A549 (cell line): ENCODE data around the gene ZRANB1. TPM values are rescaled to one million over a fixed set of nuclear protein-coding genes. Genes with fewer than 3 reads are reported as not detected.

Source experiments
- ATAC-seq, 2 experiments: fragments of 200-7000 bp in 1 of 2; fragments of >200 bp in 1 of 2; cut with Nextera tagmentation in 1 of 2; cut with Tn5 transposase in 1 of 2; 3 replicates each; pipeline versions ENCODE4 v1.8.0 to v1.9.1; 2018 to 2020; ENCODE audit warnings: mild to moderate bottlenecking in 1 of 2, moderate library complexity in 1 of 2
- CTCF ChIA-PET: fragments of 300-600 bp; sonication (Branson Sonifier 250); formaldehyde crosslinking; extraction: SDS; loops from one replicate; lab custom pipeline; 2021; ENCODE audit warnings: antibody characterized with exemption, inconsistent platforms; lab: Yijun Ruan, JAX
- POLR2A ChIA-PET: fragments of 350-600 bp; formaldehyde crosslinking; extraction: SDS; loops from one replicate; lab custom pipeline; 2021; ENCODE audit warnings: antibody characterized with exemption, inconsistent platforms; lab: Yijun Ruan, JAX
- DNase-seq, 2 experiments: peaks; one replicate each; pipeline versions ENCODE4 v3.0.0 to v3.0.0-alpha.2; 2011 to 2016; ENCODE audit warnings: low read depth in 1 of 2, low spot score in 1 of 2
- FAIRE-seq: peaks from 2 replicates; lab custom pipeline; 2011; peaks lifted over from hg19 to GRCh38; lab: Jason Lieb, UNC
- H3K27ac ChIP-seq, 2 experiments: fragments of >200 bp; sonication (Bioruptor Twin); formaldehyde crosslinking; 3 replicates each; pipeline ENCODE4 v1.5.1; 2016 to 2017
- H3K4me1 ChIP-seq: fragments of >200 bp; sonication (Bioruptor Twin); formaldehyde crosslinking; 3 replicates; pipeline ENCODE4 v1.6.1; 2016
- H3K4me2 ChIP-seq: fragments of >200 bp; sonication (Bioruptor Twin); formaldehyde crosslinking; 3 replicates; pipeline ENCODE4 v1.6.1; 2016
- H3K4me3 ChIP-seq: fragments of >200 bp; sonication (Bioruptor Twin); formaldehyde crosslinking; 3 replicates; pipeline ENCODE4 v1.5.1; 2016
- H3K9me3 ChIP-seq: fragments of >200 bp; sonication (Bioruptor Twin); formaldehyde crosslinking; 3 replicates; pipeline ENCODE4 v1.6.1; 2016
- BCL3 ChIP-seq: fragments of >200 bp; sonication (Bioruptor Twin); formaldehyde crosslinking; IDR thresholded peaks from 3 replicates; pipeline ENCODE4 v1.6.1; 2016
- CBX2 ChIP-seq: fragments of 200-600 bp; sonication (generic); IDR thresholded peaks from 2 replicates; pipeline ENCODE4 v1.6.1; 2016; ENCODE audit warnings: low read depth, mild to moderate bottlenecking, borderline replicate concordance
- CBX8 ChIP-seq: fragments of 200-600 bp; sonication (generic); IDR thresholded peaks from 2 replicates; pipeline ENCODE4 v1.6.1; 2016
- CHD2 ChIP-seq: fragments of 150-350 bp; IDR thresholded peaks from 2 replicates; pipeline ENCODE4 v1.6.1; 2014; ENCODE audit warnings: low read length; ENCODE audit not compliant: partially characterized antibody
- E2F6 ChIP-seq: IDR thresholded peaks from 2 replicates; pipeline ENCODE4 v1.6.1; 2012; ENCODE audit warnings: low read depth, borderline replicate concordance
- EHF ChIP-seq: fragments of 250-450 bp; sonication (Bioruptor Pico); IDR thresholded peaks from 2 replicates; pipeline ENCODE4 v1.5.0; 2020; ENCODE audit warnings: mild to moderate bottlenecking
- EHMT2 ChIP-seq: fragments of 200-600 bp; sonication (generic); IDR thresholded peaks from 2 replicates; pipeline ENCODE4 v1.6.1; 2016; ENCODE audit warnings: antibody characterized with exemption, low read depth, mild to moderate bottlenecking, moderate library complexity
- ESRRA ChIP-seq: fragments of 150-350 bp; IDR thresholded peaks from 2 replicates; pipeline ENCODE4 v1.6.1; 2014; ENCODE audit warnings: mild to moderate bottlenecking, low read length, borderline replicate concordance
- FOSB ChIP-seq: fragments of 250-450 bp; sonication (Bioruptor Pico); IDR thresholded peaks from 2 replicates; pipeline ENCODE4 v1.5.0; 2020; ENCODE audit warnings: mild to moderate bottlenecking, moderate library complexity
- FOSL2 ChIP-seq, 2 experiments: fragments of 450-650 bp in 1 of 2; fragments of >200 bp in 1 of 2; sonication (Bioruptor Twin) in 1 of 2; formaldehyde crosslinking; IDR thresholded peaks; 2 replicates each; pipeline versions ENCODE4 v1.5.0 to v1.6.1; 2016 to 2020; ENCODE audit warnings: mild to moderate bottlenecking in 1 of 2, moderate library complexity in 1 of 2
- FOXS1 ChIP-seq: fragments of 250-450 bp; sonication (Bioruptor Pico); IDR thresholded peaks from 2 replicates; pipeline ENCODE4 v1.5.0; 2020; ENCODE audit warnings: mild to moderate bottlenecking, moderate library complexity
- HOXA7 ChIP-seq: fragments of 250-450 bp; sonication (Bioruptor Pico); IDR thresholded peaks from 2 replicates; pipeline ENCODE4 v1.5.0; 2020; ENCODE audit warnings: mild to moderate bottlenecking, moderate library complexity
- JUN ChIP-seq, 2 experiments: fragments of >200 bp; sonication (Bioruptor Twin); formaldehyde crosslinking; IDR thresholded peaks; 2 replicates in 1 of 2; 3 replicates in 1 of 2; pipeline ENCODE4 v1.6.1; 2016 to 2017
- MAFK ChIP-seq: fragments of 450-650 bp; IDR thresholded peaks from 2 replicates; pipeline ENCODE4 v1.6.1; 2014; ENCODE audit not compliant: partially characterized antibody
- MAZ ChIP-seq: fragments of 150-350 bp; IDR thresholded peaks from 2 replicates; pipeline ENCODE4 v1.6.1; 2014; ENCODE audit warnings: antibody characterized with exemption, low read depth, low read length, borderline replicate concordance
- MYC ChIP-seq: IDR thresholded peaks from 2 replicates; pipeline ENCODE4 v1.6.1; 2012; ENCODE audit warnings: mild to moderate bottlenecking, inconsistent platforms, low read length, improper control_type of control experiment, borderline replicate concordance
- NPAS2 ChIP-seq: fragments of 250-450 bp; sonication (Bioruptor Pico); IDR thresholded peaks from 2 replicates; pipeline ENCODE4 v1.8.0; 2022; ENCODE audit warnings: mild to moderate bottlenecking, moderate library complexity, borderline replicate concordance
- PBX3 ChIP-seq: IDR thresholded peaks from 2 replicates; pipeline ENCODE4 v1.6.1; 2012
- RARB ChIP-seq: fragments of 250-450 bp; sonication (Bioruptor Pico); IDR thresholded peaks from 2 replicates; pipeline ENCODE4 v1.8.0; 2021; ENCODE audit warnings: mild to moderate bottlenecking, moderate library complexity
- RCOR1 ChIP-seq: fragments of 150-350 bp; IDR thresholded peaks from 2 replicates; pipeline ENCODE4 v1.6.1; 2014; ENCODE audit warnings: antibody characterized with exemption, low read length, low read depth
- REST ChIP-seq: fragments of 200-600 bp; sonication (generic); IDR thresholded peaks from 2 replicates; pipeline ENCODE4 v1.6.1; 2016; ENCODE audit warnings: antibody characterized with exemption, mild to moderate bottlenecking, moderate library complexity
- RFX5 ChIP-seq: fragments of 450-650 bp; IDR thresholded peaks from 2 replicates; pipeline ENCODE4 v1.7.1; 2014; ENCODE audit warnings: antibody characterized with exemption, mild to moderate bottlenecking, moderate library complexity
- SMC3 ChIP-seq: fragments of >200 bp; sonication (Bioruptor Twin); formaldehyde crosslinking; IDR thresholded peaks from 3 replicates; pipeline ENCODE4 v1.6.1; 2018; ENCODE audit warnings: inconsistent platforms
- SREBF2 ChIP-seq: fragments of 450-650 bp; IDR thresholded peaks from 2 replicates; pipeline ENCODE4 v1.6.1; 2014; ENCODE audit warnings: mild to moderate bottlenecking, moderate library complexity
- TP53 ChIP-seq: fragments of 250-450 bp; sonication (Bioruptor Pico); IDR thresholded peaks from 2 replicates; pipeline ENCODE4 v1.5.0; 2021; ENCODE audit warnings: mild to moderate bottlenecking, moderate library complexity
- ZC3H11A ChIP-seq: fragments of 450-650 bp; IDR thresholded peaks from 2 replicates; pipeline ENCODE4 v1.6.1; 2014; ENCODE audit warnings: antibody characterized with exemption, mild to moderate bottlenecking
- ZFP36 ChIP-seq: fragments of 450-650 bp; IDR thresholded peaks from 2 replicates; pipeline ENCODE4 v1.6.1; 2014; ENCODE audit warnings: borderline replicate concordance; ENCODE audit not compliant: partially characterized antibody
- ZSCAN20 ChIP-seq: fragments of 250-450 bp; sonication (Bioruptor Pico); IDR thresholded peaks from 2 replicates; pipeline ENCODE4 v1.8.0; 2022; ENCODE audit warnings: mild to moderate bottlenecking, moderate library complexity
- WGBS: methylation state at CpG from one replicate; pipeline ENCODE4 v1.1.6; 2017; ENCODE audit errors: missing lambda C conversion rate; 5-methylcytosine and 5-hydroxymethylcytosine counted together
- polyA plus RNA-seq, 4 experiments: library from polyadenylated mRNA; depleted of rRNA in 3 of 4; stranded (reverse); fragments of >200 nt; fragmentation: RNase III in 1 of 4; extraction: RNeasy Plus Mini Kit Qiagen cat#74134 plus additional on column Dnase treatment in 1 of 4; gene quantifications; 2 replicates in 3 of 4; 3 replicates in 1 of 4; pipeline ENCODE4 v1.2.3, GENCODE V29; 2011 to 2017

The ZRANB1 gene
- polyA plus RNA-seq, 2 of the 4 experiments (the other 2 are of a cell fraction): 8.0 to 19.5 TPM

GRCh38 chr10:124974131-124974530 is 32.2 kb downstream of the ZRANB1 start:
- no peak overlapping the region for H3K4me2 ChIP-seq
- POLR2A ChIA-PET: no interaction called here
- H3K4me3 ChIP-seq: no peak overlapping the region
- 88% methylated on average over 5 of the region's 5 CpGs for WGBS
- TF ChIP-seq RFX5: no peak
- no peak for TF ChIP-seq NPAS2 (CRISPR knock-in tag)
- no peak for TF ChIP-seq ZFP36
- no peak for TF ChIP-seq HOXA7 (CRISPR knock-in tag)
- no peak for TF ChIP-seq EHMT2
- no peak for TF ChIP-seq CBX8
- TF ChIP-seq PBX3: no peak
- TF ChIP-seq SREBF2: no peak
- TF ChIP-seq E2F6: no peak
- ATAC-seq (no peak), FAIRE-seq (no peak), DNase-seq (no peak)
- CTCF ChIA-PET: no interaction called here
- H3K4me1 ChIP-seq: no peaks in the 10 kb centered on the region
- no peak overlapping the region for H3K27ac ChIP-seq
- no peaks in the 10 kb centered on the region for H3K9me3 ChIP-seq

GRCh38 chr10:124975977-124976514 is 34.1 kb downstream of the ZRANB1 start:
- ChIA-PET CTCF (interaction anchor here (0.6 to 1.0 kb wide), 2 partner anchors 8 to 9 kb away, joined by 3 read pairs; no protein-coding TSS in a partner anchor), POLR2A (no interaction called here)
- no peak overlapping the region for H3K4me2 ChIP-seq
- H3K4me1 ChIP-seq: no peaks in the 10 kb centered on the region
- no peak for TF ChIP-seq FOSB
- TF ChIP-seq MAZ: no peak
- no peak for TF ChIP-seq BCL3
- TF ChIP-seq ESRRA: no peak
- no peak for TF ChIP-seq CBX2
- no peak for TF ChIP-seq RARB (CRISPR knock-in tag)
- TF ChIP-seq CHD2: no peak
- H3K9me3 ChIP-seq: no peaks in the 10 kb centered on the region
- FAIRE-seq (no peak), ATAC-seq (no peak), DNase-seq (no peak)
- H3K4me3 ChIP-seq: no peak overlapping the region
- H3K27ac ChIP-seq: no peak overlapping the region
- WGBS: 90% methylated on average over 5 of the region's 5 CpGs

GRCh38 chr10:124977161-124977560 is 35.2 kb downstream of the ZRANB1 start:
- FAIRE-seq: no peak
- TF ChIP-seq CHD2 (no peak), REST (no peak), ZSCAN20 (CRISPR knock-in tag) (no peak), MAFK (no peak), SMC3 (no peak), JUN (IDR thresholded peaks at IDR 0.05) (no peak), EHMT2 (no peak), EHF (CRISPR knock-in tag) (no peak), NPAS2 (CRISPR knock-in tag) (no peak), FOSB (no peak), TP53 (CRISPR knock-in tag) (no peak), MYC (no peak), ZFP36 (no peak), ESRRA (no peak), SREBF2 (no peak), RCOR1 (no peak), FOXS1 (CRISPR knock-in tag) (no peak), ZC3H11A (no peak), FOSL2 (IDR thresholded peaks at IDR 0.05) (no peak), FOSL2 (CRISPR knock-in tag; IDR thresholded peaks at IDR 0.05) (no peak)
- no peak overlapping the region for H3K27ac ChIP-seq
- H3K4me1 ChIP-seq: no peaks in the 10 kb centered on the region
- no peaks in the 10 kb centered on the region for H3K9me3 ChIP-seq
- ChIA-PET CTCF (interaction anchor here (1.1 kb wide), 1 partner anchor 95 kb away, joined by 3 read pairs; no protein-coding TSS in a partner anchor), POLR2A (no interaction called here)
- WGBS: 91% methylated on average over 3 of the region's 3 CpGs
- no peak for DNase-seq
- ATAC-seq: no peak
- H3K4me3 ChIP-seq: no peak overlapping the region
- no peak overlapping the region for H3K4me2 ChIP-seq
